ENCODE data around the gene TWNK. TPM values are rescaled to one million over a fixed set of nuclear protein-coding genes. Genes with fewer than 3 reads are reported as not detected.

The TWNK gene
- total and polyA plus RNA-seq, 10 donors: 5.6 to 9.9 (median 8.2) TPM

- Histone ChIP-seq H3K27me3 (replicated peaks in 1 of 7) (no peaks in the 10 kb centered on the region), H3K4me3 (no peak overlapping the region), H3K9me3 (no peaks in the 10 kb centered on the region), H3K27ac (no peak overlapping the region), H3K36me3 (peaks cover 0 to 100% (median 94%) of the 10 kb centered on the region in 6 donors), H3K4me1 (no peaks in the 10 kb centered on the region)
- DNase-seq: no peak
- intact Hi-C loops (cut with DNase I; ENCODE audit: low total_unique reads): no loop called here
- TF ChIP-seq POLR2A (IDR thresholded peaks at IDR 0.05): no peak
- no peak for TF ChIP-seq POLR2AphosphoS5 (IDR thresholded peaks at IDR 0.05)
- TF ChIP-seq CTCF (IDR thresholded peaks at IDR 0.05 in 8 of 11, conservative IDR thresholded peaks at IDR 0.05 in 3 of 11): no peak
These were observed 41.6 kb upstream of the TWNK start for GRCh38 chr10:100945754-100946153.

GRCh38 chr10:100948916-100949315, 38.4 kb upstream of the TWNK start:
- Histone ChIP-seq H3K4me1 (no peaks in the 10 kb centered on the region), H3K27me3 (replicated peaks in 1 of 7) (no peaks in the 10 kb centered on the region), H3K4me3 (no peak overlapping the region), H3K36me3 (peaks cover 4 to 100% (median 93%) of the 10 kb centered on the region in 6 donors), H3K27ac (no peak overlapping the region), H3K9me3 (no peaks in the 10 kb centered on the region)
- TF ChIP-seq POLR2A (IDR thresholded peaks at IDR 0.05) (no peak), POLR2AphosphoS5 (IDR thresholded peaks at IDR 0.05) (no peak), CTCF (IDR thresholded peaks at IDR 0.05 in 8 of 11, conservative IDR thresholded peaks at IDR 0.05 in 3 of 11) (no peak)
- intact Hi-C loops (cut with DNase I; ENCODE audit: low total_unique reads): no loop called here
- no peak for DNase-seq
- 94 to 96% (median 95%) methylated on average over 3 of the region's 3 CpGs for WGBS, 5 donors

GRCh38 chr10:100960251-100960650, 27.1 kb upstream of the TWNK start:
- no peak for TF ChIP-seq POLR2AphosphoS5 (IDR thresholded peaks at IDR 0.05)
- no peak for TF ChIP-seq POLR2A (IDR thresholded peaks at IDR 0.05)
- no peak for TF ChIP-seq CTCF (IDR thresholded peaks at IDR 0.05 in 8 of 11, conservative IDR thresholded peaks at IDR 0.05 in 3 of 11)
- Histone ChIP-seq H3K4me1 (peaks cover 0 to 14% (median 0%) of the 10 kb centered on the region in 6 donors), H3K9me3 (no peaks in the 10 kb centered on the region), H3K27ac (no peak overlapping the region), H3K4me3 (no peak overlapping the region), H3K36me3 (peaks cover 6 to 100% (median 76%) of the 10 kb centered on the region in 6 donors), H3K27me3 (replicated peaks in 1 of 7) (no peaks in the 10 kb centered on the region)
- no peak for DNase-seq
- intact Hi-C loops (cut with DNase I; ENCODE audit: low total_unique reads): no loop called here

- Histone ChIP-seq H3K4me1 (peaks cover 0 to 14% (median 0%) of the 10 kb centered on the region in 6 donors), H3K27me3 (replicated peaks in 1 of 7) (no peaks in the 10 kb centered on the region), H3K27ac (no peak overlapping the region), H3K36me3 (peaks cover 6 to 97% (median 61%) of the 10 kb centered on the region in 6 donors), H3K9me3 (no peaks in the 10 kb centered on the region), H3K4me3 (no peak overlapping the region)
- TF ChIP-seq CTCF (IDR thresholded peaks at IDR 0.05 in 8 of 11, conservative IDR thresholded peaks at IDR 0.05 in 3 of 11): no peak
- TF ChIP-seq POLR2AphosphoS5 (IDR thresholded peaks at IDR 0.05): no peak
- TF ChIP-seq POLR2A (IDR thresholded peaks at IDR 0.05): no peak
- WGBS, 5 donors: 76 to 87% (median 82%) methylated on average over 4 of the region's 4 CpGs
- intact Hi-C loops (cut with DNase I; ENCODE audit: low total_unique reads): no loop called here
- DNase-seq: no peak
These were observed 24.8 kb upstream of the TWNK start for GRCh38 chr10:100962351-100963080.
